GM18505 (cell line): ENCODE data around the gene PCSK5.

Experiments
- ATAC-seq: cut with Tn5 transposase; IDR thresholded peaks from one replicate; pipeline ENCODE4 v1.9.1; 2021; ENCODE audit not compliant: unreplicated experiment
- POLR2A ChIP-seq: IDR thresholded peaks from 4 replicates; pipeline ENCODE4 v1.6.1; 2011; ENCODE audit warnings: borderline replicate concordance; ENCODE audit not compliant: insufficient read depth, insufficient read length; ENCODE audit errors: extremely low read depth

Gene PCSK5

DNA sequence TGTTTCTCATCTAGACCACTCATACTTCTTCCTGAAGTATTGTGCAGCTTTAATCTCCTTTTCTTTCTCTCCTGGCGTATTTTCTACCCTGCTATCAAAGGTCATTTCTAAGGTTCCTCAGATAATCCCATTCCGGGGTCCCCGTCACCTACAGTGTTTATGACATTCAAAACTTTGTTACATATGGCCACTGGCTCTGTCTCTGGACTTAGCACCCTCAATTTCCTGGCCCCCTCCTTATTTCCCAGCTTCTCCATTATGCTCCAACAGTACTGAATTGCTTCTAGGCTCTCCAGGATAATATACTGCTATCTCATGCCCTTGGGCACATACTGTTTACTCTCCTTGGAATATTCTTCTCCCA lies 472.5 kb downstream of the PCSK5 start:
- no peak for ATAC-seq
- TF ChIP-seq POLR2A: no peak

DNA sequence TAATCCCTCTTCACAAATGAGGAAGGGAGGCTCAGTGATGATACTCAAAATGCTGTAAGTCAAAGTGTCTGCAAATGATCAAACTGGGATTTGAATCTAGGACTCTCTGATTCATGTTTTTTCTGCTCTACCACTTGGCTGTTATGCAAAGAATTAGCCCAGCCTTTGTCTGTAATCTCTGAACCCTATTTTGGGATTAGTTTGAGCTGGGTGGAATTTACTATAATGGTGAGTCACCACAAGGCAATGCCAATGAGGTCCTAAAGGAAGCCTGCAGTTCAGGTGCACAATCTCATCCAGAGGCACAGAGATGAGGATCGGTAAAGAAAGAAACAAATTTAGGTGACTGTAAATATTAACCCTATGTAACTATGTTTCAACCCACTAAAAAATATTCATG lies 474.6 kb downstream of the PCSK5 start:
- no peak for ATAC-seq
- TF ChIP-seq POLR2A: no peak

DNA sequence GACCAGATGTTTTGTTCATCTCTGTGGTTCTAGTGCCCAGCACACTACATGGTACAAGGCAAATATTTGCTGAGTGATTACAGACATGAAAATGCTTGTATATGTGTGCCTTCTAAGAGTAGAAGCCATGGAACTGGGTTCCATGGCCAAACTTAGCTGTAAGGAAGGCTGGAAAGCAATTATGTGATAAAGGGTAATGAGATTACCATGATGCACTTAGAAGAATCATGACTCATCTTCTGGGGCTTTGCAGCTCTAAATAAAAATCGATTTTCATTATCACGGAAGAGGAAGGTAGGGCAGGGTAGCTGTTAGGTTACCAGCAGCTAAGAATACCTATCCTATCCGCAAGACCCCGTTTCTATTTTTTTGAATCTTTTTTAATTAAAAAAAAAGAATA lies 475.8 kb downstream of the PCSK5 start:
- no peak for TF ChIP-seq POLR2A
- no peak for ATAC-seq

DNA sequence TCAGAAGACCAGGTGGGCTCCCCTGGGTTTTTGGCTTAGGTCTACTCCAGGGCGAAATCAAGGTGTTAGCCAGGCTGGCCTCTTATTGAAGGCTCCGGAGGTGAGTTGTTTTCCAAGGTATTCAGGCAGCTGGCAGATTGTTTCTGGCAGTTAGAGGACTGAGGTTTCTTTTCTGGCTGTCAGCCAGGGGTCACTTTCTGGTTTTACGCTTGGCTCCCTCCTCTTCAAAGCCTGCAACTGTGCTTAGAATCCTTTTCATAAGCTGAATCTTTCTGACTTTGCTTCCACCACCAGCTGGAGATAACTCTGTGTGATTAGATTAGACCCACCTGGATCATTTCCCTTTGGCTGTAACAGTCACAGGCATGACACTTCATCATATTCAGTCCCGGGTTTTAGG lies 479.1 kb downstream of the PCSK5 start:
- TF ChIP-seq POLR2A: no peak

DNA sequence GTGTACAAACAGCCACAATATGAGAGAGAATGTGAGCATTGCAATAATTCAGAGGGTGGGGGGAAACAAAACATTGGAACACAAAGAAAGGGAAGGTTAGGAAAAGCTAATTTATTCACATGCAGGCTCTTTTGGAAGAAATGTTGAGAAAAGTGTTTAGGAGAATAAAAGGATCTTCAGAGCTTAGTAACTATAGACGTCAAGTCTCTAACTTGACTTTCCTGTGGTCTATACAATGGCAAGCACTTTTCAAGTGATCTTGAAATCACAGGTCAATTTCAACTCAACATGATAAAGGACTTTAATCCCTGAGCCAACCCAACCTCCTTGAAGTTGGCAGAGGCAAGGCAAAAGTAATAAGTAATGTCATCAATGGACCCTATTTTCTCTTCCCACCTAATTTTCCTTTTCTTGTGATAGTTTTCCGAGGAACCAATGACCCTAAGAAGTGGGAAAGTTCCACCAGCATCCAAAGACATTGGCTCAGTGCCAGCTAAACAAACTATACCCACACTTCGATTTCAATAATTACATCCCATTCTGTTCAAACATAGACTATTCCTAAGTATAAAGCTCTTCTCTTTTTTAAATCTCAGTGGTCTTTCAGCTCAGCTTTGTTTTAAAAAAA lies 480.0 kb downstream of the PCSK5 start:
- no peak for TF ChIP-seq POLR2A
- no peak for ATAC-seq

More for the DNA sequence above, 479.1 kb downstream of the PCSK5 start:
- ATAC-seq: peak; percentile 67

DNA sequence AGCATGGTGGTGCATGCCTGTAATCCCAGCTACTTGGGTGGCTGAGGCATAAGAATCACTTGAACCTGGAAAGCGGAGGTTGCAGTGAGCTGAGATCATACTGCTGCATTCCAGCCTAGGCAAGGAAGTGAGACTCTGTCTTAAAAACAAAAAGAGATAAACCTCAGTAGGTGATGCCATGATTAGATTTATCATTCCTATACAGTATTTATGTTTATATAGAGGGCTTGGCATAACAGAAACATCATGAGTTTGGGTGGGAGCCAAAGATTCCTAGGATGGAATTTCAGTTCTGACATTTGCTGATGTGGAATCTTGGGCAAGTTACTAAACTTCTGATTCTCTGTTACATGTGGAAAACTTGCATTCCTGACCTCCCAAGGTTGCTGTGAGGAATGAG lies 481.4 kb downstream of the PCSK5 start:
- no peak for ATAC-seq

DNA sequence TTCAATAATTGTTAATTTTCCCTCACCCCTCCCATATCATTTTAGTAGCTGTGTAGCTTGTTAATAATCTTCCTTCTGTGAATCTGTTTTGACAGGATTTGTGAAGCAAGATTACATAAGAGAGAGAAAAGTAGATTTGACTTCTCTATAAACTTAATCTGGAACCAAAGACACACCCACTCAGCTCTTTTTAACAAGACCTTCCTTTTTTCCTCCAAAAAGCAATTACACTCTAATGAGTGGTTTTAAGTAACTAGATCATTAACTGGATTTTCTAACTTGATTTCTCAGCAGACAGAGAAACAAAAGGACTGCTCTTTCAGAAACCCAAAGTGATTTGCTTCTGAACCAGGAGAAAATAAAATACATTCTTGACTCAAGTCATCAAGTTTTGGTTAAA lies 481.9 kb downstream of the PCSK5 start:
- ATAC-seq: no peak
- TF ChIP-seq POLR2A: no peak

More for the DNA sequence above, 481.4 kb downstream of the PCSK5 start:
- TF ChIP-seq POLR2A: no peak

DNA sequence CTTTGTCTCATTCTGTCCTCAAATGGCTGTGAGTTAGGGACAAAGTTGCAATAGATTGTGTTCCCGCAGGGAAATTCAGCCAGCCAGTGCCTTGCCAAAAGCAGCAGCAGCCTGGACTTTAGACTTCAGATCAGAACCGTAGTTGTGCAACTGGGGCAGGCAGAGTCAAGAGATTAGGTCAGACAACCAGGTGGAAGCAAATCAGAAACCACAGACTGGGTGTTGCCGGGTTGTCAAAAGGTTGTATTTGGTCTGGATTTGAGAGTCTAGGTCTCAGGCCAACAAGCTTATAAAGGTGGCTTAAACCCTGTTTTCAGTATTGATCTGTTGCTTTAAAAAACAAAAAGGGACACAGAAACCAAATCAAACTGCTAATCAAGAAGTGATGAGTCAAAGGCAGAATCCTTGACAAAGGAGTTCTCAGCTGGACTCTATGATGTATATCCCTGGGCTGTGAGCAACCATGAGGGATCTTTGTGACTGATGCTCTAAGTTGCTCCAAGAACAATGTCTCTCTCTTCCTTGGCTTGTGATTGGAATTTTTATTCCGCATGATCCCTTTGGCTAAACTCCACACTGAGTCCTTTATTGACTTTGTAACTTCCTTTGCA lies 482.8 kb downstream of the PCSK5 start:
- TF ChIP-seq POLR2A: no peak
- ATAC-seq: no peak

DNA sequence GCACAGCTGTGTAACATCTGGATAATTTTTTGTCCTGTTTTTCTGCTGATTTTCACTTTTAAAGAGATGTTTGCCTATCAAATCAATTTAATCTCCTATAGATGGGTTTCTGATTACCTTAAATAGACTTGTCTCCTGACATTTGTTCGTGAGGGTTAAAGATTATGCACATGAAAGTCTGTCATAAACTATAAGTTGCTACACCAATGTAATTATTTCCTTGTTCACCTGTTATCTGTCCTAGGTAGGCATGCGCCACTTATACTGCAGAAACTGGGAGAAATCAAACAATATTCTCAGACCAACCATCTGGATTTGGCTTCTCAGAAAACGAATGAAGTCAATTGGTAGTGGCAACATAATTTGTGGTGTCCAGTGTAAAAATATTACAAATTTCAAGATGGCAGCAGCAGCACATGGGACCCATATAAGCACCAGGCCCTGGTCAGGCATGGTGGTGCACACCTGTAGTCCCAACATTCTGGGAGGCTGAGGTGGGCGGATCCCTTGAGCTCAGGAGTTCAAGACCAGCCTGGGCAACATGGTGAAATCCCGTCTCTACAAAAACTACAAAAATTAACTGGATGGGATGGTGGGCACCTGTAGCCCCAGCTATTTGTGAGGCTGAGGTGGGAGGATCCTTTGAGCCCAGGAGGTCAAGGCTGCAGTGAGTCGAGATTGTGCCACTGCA lies 483.5 kb downstream of the PCSK5 start:
- no peak for TF ChIP-seq POLR2A

DNA sequence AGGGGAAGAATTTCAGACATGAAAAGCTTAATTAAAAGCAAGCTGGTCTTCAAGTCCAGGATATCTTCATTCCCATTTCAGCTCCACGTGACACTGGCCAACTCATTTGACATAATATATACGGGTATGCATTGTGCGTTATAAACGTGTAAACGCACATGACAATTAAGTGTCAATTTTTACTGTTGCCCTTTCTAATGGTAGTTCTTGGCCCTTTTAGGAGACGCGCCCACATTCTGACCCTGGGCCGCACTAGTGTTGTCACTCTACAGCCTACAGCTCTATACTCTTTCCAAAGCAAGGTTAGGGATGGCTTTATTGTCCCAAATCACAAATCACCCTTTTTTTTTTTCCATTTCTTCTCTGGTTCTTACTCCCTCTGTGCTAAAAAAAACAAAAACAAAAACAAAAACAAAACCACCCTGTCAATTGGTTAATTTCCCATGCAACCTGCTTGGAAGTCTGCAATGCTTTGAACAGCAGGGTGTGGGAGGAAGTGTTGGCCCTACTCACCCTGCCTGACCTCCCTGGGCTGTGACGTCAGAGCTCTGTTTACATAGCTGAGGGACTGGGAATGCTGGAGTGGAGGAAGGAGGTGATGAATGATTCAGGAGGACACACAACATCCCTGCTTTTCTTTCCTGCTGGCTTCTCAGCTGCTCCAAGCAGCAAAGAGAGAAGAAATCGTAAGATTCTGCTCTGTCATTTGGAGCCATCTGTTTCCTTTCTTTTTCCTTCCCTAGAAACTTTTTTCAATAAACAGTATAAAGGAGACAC lies 484.5 kb downstream of the PCSK5 start:
- TF ChIP-seq POLR2A: no peak
- ATAC-seq: no peak

More for the DNA sequence above, 483.5 kb downstream of the PCSK5 start:
- no peak for ATAC-seq

DNA sequence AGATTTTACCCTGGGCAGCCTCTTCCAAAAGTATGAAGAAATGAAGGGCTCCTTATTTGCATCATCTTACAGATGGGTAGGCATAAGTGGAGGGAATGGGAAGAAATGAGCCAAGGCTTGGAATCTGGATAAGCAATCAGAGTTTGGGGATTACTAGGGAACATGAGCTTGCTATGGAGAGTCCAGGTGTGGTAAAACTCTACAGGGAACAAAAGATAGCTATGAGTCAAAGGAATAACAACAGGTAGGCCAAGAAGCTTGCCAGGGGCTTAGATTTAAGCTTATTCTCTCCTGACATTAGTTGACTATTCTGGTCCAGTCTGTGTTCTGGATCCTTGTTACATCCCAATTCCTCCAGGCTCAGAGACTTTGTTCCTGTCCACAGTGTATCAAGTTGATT lies 487.3 kb downstream of the PCSK5 start:
- ATAC-seq: no peak
- TF ChIP-seq POLR2A: no peak

DNA sequence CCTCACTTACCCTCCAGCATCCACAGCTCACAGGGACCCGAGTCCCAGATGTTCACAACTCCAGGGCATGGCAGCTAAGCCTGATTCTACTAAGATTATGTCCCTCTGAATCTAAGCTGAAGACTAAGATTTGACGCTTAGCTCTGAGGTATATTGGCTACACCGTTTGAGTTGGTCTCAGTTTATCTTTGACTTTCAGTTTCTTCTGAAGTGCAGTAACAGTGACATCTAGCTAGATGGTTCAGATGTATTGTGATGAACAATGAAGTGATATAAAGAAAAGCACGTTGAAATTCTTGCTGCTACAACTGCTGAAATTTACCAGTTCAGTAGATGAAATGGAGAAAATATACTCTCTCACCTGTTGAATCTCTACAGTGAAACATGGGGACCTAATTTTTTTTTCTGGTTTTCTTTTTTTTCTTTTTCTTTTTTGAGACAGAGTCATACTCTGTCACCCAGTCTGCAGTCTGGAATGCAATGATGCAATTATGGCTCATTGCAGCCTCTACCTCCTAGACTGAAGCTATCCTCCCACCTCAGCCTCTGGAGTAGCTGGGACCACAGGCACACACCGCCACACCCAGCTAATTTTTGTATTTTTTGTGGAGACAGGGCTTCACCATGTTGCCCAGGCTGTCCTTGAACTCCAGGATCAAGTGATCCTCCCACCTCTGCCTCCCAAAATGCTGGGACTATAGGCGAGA lies 488.0 kb downstream of the PCSK5 start:
- no peak for ATAC-seq
- no peak for TF ChIP-seq POLR2A

DNA sequence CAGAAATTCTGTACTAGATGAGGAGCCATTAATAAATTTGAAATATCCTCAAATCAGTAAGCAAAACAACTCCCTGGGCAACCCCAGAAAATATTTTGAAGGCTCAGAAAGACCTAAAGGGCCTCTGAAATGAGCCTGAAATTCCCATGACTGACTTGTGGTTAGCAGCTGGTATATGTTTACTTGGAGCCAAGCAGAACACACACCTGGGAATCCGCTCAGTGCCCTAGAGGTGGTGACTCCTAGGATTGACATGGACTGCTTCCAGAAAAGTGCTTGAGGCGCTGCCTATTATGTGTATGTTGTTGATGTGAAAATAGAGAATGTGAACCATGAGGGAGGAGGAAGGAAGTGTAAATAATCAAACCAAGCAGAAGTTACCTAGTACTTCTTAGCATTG lies 489.0 kb downstream of the PCSK5 start:
- no peak for TF ChIP-seq POLR2A
- no peak for ATAC-seq

DNA sequence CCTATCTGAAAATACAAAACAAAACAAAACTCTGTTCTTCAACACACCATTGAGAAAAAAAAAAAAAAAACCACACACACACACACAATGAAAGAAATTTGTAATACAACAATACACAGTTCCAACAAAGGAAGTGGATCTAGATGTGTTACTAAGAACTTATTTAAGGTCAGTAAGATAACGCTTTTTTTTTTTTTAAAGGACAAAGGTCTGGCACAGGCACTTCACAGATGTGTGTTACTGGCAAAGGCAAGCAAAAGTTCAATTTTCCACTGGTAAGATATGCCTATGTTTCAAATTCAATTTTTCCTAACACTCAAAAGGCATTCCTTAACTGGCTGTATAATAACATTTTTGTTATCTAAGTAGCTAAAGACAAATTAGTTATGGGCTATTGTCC lies 500.2 kb downstream of the PCSK5 start:
- no peak for TF ChIP-seq POLR2A
- no peak for ATAC-seq
